GM18526 (cell line): Measurements from ENCODE around the gene FRMD4A.

Experiments
- POLR2A ChIP-seq: IDR thresholded peaks from 3 replicates; pipeline ENCODE4 v1.6.1; 2011; ENCODE audit not compliant: insufficient read length; ENCODE audit errors: extremely low read depth

Gene FRMD4A

DNA sequence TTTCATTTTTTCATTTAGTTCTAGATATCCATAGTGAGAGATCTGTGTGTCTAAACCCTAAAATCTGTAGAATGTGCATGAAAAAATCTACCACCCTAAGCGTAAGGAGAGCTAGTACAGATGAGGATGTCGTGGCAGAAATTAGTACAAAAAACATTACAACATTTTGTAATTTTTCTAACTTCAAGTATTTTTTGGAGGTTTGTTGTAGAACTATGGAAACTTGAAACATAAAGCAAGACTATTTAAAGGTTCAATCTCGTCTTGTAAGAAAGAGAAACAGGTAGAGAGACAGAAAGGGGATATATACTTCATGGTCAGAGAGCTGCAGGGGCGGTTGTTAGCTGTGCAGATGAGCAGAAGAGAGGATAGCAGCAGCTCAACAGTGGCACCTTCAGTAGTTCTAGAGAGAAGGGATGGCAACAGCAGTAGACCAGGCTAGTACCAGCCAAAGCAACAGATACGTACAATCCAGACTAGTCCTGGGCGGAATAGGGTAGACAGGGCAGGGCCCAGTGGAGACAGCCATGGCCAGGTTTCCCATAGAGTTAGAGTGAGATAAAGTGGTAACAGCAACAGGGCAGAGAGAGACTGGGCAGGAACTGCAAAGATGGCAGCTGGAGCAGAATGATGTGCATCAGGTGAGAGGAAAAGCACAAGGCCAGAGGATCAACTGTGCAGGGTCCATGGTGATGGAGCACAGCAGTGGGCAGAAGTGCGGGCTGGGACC, 145.2 kb downstream of the FRMD4A start:
- peak; percentile 98 for TF ChIP-seq POLR2A

DNA sequence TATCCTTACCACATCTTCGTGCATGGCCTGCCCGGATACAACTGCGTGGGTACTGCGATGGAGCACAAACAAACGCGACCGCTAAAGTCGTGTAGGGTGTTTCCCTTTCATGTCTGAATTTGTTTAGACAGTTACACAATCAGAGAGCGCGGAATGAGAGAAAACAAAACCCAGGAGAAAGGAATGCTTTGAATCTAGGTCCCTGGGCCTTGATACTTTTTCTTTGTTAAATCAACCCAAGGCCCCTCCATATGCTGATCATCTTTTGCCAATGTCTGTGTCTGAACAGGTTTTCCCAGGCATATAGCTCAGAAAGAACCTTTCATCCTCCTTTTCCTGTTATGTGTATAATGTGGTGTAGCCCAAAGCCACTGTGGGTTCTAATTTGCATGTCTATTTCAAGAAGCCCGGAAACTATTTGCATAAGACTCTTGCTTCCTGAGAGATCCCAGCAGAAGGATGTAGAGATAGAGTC, 145.8 kb downstream of the FRMD4A start:
- no peak for TF ChIP-seq POLR2A

DNA sequence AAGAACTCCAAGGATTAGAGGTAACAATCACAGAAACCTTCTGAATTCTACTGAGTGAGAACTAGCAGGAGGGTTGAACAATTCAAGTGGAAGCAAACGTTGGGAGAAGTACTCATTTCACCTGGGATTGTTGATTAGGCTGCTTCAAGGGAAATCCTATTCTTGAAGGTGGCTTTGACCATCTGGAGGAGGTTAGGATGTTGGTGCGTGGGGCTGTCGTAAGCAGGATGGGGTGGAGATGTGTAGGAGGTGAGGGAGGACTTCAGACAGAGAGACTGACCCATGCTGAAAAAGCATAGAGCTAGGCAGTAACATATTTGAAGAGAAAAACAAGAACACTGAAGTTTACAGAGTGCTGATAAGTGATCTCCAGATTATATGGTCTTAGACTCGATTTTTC, 147.9 kb downstream of the FRMD4A start:
- TF ChIP-seq POLR2A, result no peak

DNA sequence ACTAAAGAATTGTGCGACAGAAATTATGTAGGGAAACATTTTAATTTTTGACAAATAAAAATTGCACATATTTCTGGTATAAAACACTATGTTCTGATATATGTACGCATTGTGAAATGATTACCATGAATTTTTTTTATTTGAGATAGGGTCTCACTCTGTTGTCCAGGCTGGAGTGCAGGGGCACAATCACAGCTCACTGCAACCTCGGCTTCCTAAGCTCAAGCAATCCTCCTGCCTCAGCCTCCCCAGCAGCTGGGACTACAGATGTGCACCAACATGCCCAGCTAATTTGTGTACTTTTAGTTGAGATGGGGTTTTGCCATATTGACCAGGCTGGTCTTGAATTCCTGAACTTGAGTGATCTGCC, 149.2 kb downstream of the FRMD4A start:
- TF ChIP-seq POLR2A, result no peak

DNA sequence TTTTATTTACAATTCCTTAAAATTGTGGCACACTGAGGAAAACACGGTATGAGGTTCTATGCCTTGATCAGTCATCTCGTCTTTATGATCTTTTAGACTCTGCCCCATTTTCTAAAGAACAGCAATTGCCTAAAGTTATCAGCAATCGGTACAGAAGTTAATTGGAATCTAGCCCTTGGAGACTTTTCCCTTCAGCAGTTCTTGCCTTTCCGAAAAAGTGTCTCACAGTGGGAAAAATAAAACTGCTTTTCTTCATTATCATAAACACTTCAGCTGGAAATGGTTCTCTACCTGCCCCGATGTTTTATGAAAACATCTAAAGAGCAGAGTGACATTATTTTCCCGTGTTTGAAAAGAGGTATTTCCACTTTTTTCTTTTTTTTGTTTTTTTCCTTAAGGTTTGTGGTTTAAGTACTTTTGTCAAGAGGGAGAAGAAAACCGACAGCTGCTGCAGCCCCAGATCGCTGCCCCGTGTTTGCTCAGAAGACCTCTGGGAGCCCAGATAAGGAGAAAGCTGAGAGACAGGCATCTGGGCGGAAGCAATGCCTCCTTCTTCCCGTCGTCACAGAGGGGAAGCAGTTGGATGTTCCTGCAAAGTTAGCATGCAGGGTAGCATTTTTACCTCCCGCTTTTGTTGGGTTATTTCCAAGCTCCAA, 149.7 kb downstream of the FRMD4A start:
- no peak for TF ChIP-seq POLR2A

DNA sequence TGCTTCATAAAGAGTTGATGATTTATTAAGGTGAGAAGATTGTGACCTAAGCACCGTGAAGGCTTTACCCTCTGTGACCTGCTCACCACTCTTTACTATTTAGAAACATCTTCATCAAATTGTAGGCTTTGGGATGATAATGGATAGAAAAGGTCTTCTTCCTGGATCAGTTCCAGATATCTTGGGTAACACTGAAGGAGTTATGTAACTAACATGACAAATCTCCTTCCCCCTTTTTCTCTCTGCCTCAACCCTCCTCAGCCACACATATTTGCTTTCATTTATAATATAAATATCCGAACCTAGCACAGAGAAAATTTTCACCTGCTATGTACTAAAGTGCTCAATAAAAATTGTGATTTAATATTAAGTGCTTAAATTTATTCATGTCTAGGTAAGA, 151.5 kb downstream of the FRMD4A start:
- no peak for TF ChIP-seq POLR2A

DNA sequence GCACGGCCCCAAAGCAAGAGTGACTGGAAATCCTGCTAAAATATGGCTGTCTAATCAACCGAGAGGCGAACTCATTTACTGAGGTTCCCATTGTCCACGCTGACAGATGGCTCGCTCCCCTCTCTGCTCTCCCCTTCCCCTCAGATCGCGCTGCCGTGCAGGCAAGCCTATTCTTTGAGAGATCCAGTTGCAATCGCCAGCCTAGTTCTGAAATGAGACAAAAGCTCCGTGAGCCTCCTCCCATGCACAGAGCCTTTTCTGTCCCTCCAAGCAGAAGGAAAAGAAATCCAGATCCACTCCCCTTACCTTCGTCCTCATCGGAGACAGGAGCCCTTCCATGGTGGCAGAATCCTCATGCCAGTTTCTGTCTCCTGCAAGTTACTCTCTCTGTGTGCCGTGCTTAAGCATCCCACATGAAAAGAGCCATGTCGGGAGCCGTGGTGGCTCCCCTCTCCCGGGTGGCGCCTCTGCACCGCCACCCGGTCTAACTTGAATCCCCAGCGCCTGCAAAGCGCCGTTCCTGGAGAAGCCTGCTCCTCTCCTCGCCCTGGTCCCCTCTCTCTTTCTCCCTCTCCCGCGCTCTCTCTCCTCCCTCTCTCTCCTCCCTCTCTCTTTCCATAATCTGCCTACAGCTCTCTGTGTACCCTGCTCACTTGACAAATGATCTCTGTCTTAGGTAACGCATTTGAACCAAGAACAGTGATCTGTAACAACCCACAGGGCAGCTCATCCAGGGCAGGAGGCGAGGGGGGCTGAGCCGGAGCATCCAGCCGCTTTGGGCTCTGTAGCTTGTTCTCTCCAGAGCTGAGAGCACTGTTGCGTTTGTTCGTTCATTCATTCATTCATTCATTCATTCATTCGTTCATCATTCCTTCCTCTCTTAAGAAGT, 156.8 kb downstream of the FRMD4A start:
- no peak for TF ChIP-seq POLR2A

DNA sequence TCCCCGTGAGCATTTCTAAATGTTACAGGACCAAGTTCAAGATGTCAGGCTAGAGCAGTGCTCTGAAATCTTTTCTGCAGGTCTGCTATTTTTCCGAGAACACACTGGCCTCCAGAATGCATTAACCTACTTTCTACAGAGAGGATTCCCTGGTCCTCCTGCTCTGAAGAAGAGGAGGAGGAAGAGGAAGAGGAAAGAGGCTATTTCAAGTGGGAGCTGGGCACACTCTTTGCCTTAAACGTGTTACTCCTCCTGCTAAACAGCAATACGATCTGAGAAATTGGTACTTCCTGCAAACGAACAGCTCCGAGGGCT, 157.4 kb downstream of the FRMD4A start:
- TF ChIP-seq POLR2A, result no peak

DNA sequence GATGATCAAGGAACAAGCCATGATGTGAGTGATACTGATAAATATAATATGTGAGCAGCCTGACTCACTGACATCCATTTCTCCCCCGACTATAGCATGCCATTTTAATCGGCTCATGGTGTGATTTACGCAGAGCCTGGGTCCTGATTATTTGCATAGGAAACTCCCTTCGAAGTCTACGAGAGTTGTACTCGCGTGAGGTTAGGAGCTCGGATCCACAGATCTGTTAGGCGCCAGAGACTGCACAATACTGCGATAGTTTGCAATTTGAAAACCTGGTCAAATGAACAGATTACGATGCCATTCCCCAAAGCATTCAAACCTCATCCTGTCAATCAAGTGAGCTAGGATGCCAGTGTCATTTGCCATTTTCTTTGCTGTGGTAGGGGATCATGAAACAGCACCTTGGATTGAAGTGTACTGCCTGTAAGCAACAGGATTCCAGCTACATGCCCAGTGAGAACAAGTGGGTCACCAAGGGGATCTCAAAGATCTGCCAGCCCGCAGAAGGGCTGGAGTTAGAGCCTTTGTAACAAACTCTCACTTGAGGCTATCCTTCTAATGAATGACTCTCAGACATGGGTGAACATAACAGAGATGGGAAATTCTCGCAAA, 158.3 kb downstream of the FRMD4A start:
- no peak for TF ChIP-seq POLR2A

DNA sequence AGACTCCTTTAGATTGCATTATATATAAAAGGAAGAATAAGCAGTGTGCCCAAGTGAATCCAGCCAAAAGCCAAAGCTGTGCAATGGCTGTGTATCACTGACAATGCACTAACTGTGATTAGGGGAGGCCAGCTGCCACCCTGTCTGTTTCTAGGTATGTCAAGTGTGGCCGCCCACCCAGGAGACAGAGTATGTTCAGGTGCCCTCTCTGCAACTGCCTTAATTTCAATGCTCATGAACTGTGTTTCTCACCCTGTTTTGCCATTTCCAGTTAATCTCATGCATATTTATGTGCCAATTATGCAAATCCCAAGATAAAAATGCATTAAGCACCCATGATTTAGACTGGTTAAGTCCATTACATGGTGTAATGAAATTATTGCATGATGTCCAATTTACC, 159.4 kb downstream of the FRMD4A start:
- TF ChIP-seq POLR2A, result no peak

DNA sequence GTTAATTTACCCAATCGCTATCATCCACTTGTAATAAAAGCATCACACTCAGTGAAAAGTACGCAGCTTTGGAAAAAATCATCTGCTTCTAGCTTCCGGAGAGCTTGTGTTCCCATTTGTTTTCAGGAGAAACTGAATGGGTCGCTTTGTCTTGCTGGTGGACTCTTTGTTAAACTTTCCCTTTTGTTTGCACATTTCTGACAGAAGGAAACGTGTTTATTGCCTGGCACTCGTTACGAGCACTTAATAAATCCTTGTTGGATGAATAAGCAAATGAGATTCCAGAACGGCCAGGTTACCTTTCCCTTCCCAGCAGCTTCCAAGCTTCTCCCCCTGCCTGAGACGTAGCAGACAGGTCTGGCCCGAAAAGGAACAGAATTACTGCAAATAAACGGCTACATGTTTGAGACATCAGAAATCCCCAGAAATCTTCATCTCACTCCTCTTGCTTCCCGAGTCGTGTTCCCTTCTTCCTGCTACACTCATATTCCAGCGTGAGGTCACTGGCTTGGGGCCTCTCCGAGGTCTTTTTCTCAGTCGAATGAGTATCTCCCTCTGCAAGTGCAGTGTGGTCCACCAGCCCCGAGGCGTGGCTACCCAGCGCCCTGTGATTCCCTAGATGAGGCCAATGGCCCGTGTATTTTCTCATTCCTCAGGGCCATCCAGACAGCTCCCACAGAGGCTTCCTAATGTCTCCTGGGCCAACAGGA, 167.2 kb downstream of the FRMD4A start:
- TF ChIP-seq POLR2A, result no peak

DNA sequence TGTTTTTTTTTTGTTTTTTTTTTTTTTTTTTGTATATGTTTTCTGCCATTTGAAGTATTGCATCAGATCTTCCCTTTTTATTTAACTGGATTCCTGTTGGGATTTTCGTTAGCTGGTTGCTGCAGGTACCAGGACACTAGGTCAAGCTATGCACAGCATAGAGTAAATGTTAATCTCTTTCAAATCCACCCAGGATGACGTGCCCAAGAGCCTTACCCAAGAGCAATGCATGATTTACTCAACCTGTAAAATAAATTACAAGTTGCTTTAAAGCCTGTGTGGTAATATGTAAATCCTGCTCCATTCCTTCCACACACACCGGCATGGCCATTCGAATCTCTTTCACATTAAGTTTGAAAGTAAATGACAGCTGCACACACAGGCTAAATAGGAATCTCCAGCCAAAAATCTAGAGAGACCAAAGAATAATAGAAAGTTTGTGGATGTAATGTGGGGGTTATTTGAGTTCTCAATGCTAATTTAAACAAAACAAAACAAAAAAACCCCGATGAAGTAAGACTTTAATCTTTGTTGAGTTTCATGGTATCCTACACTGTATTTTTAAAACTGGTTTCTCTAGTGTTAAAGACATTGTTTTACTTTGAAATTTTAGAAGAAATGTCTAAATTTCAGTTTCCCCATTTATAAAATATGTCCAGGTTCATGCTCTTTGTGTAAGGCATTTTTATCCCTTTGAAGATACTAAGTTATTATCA, 167.9 kb downstream of the FRMD4A start:
- no peak for TF ChIP-seq POLR2A

DNA sequence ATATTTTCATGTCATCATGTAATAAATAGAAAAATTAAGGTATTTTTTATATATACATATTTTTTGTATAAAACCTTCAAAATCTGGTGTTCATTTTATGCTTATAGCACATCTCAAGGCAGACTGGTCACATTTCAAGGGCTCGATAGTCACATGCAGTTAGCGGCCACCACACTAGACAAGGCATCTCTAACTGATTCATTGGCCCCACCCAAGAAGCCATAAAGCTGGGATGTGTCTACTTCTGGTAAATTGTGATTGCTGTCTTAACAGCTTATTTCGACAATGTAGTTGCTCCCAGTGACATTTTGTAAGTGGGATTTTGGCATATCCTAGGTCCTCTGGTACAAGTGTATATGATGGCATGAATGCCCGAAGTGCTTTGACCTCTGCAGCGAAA, 168.7 kb downstream of the FRMD4A start:
- no peak for TF ChIP-seq POLR2A

DNA sequence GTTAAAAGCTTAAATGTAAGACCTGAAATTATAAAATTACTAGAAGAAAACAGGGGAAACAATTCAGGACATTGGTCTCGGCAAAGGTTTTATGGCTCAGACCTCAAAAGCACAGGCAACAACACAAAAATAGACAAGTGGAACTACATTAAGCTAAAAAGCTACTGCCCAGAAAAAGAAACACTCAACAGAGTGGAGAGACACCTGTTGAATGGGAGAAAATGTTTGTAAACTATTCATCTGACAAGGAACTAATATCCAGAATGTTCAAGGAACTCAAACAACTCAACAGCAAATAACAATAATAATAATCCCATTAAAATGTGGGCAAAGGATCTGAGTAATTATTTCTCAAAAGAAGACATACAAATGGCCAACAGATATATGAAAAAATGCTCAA, 170.4 kb downstream of the FRMD4A start:
- TF ChIP-seq POLR2A, result no peak
